WERI-Rb-1 (cell line): ENCODE measurements around the gene LRFN5.
"Not testable (repeated sequence)": the region's sequence is repeated elsewhere in the genome, so short reads cannot be mapped to it uniquely, and the experiment has no call there.

Experiments
- DNase-seq: peaks from one replicate; pipeline ENCODE4 v3.0.0-alpha.2; 2020
- H3K27ac ChIP-seq: fragments of 250-450 bp; sonication (Bioruptor Pico); 2 replicates; pipeline ENCODE4 v1.5.1; 2020; ENCODE audit warnings: mild to moderate bottlenecking, moderate library complexity
- H3K27me3 ChIP-seq: fragments of 250-450 bp; sonication (Bioruptor Pico); 2 replicates; pipeline ENCODE4 v1.5.1; 2021; ENCODE audit warnings: mild to moderate bottlenecking, low read depth, moderate library complexity; ENCODE audit not compliant: insufficient read depth, severe bottlenecking
- H3K36me3 ChIP-seq: fragments of 250-450 bp; sonication (Bioruptor Pico); 2 replicates; pipeline ENCODE4 v1.5.1; 2020; ENCODE audit warnings: mild to moderate bottlenecking, moderate library complexity
- H3K4me3 ChIP-seq: 2 replicates; pipeline ENCODE4 v1.5.1; 2011; ENCODE audit warnings: low read depth, mild to moderate bottlenecking, control low read depth, low read length
- H3K9me3 ChIP-seq: fragments of 250-450 bp; sonication (Bioruptor Pico); 2 replicates; pipeline ENCODE4 v1.5.1; 2021; ENCODE audit warnings: mild to moderate bottlenecking, moderate library complexity; ENCODE audit not compliant: severe bottlenecking
- TF ChIP-seq, protein P1 (sequence below): IDR thresholded peaks from 2 replicates; pipeline ENCODE4 v1.5.1; 2011; ENCODE audit warnings: low read depth, mild to moderate bottlenecking, control low read depth, inconsistent platforms, low read length

LRFN5 gene

DNA sequence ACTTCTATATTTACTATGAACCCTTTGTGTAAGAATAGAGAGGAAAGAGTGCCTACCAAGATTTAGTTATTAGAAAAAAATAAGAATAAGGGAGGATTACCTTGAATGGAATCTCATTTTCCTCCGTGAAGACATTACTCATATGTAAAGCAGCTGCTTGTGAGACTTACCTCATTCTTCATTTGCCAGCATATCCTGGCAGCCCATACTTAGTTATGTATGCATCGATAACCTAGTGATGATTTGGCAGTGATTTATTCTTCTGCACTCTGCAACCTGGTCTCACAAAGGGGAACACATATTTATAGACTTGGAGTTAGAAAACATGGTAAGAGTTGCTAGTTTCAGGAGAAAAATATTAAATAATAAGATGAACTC is 56.8 kb downstream of the LRFN5 start:
- Histone ChIP-seq H3K4me3 (no peak overlapping the region), H3K27ac (no peak overlapping the region), H3K27me3 (peaks cover 9% of the 10 kb centered on the region), H3K9me3 (no peaks in the 10 kb centered on the region), H3K36me3 (no peaks in the 10 kb centered on the region)
- no peak for DNase-seq
- TF ChIP-seq, protein P1, sequence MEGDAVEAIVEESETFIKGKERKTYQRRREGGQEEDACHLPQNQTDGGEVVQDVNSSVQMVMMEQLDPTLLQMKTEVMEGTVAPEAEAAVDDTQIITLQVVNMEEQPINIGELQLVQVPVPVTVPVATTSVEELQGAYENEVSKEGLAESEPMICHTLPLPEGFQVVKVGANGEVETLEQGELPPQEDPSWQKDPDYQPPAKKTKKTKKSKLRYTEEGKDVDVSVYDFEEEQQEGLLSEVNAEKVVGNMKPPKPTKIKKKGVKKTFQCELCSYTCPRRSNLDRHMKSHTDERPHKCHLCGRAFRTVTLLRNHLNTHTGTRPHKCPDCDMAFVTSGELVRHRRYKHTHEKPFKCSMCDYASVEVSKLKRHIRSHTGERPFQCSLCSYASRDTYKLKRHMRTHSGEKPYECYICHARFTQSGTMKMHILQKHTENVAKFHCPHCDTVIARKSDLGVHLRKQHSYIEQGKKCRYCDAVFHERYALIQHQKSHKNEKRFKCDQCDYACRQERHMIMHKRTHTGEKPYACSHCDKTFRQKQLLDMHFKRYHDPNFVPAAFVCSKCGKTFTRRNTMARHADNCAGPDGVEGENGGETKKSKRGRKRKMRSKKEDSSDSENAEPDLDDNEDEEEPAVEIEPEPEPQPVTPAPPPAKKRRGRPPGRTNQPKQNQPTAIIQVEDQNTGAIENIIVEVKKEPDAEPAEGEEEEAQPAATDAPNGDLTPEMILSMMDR, result no peak

DNA sequence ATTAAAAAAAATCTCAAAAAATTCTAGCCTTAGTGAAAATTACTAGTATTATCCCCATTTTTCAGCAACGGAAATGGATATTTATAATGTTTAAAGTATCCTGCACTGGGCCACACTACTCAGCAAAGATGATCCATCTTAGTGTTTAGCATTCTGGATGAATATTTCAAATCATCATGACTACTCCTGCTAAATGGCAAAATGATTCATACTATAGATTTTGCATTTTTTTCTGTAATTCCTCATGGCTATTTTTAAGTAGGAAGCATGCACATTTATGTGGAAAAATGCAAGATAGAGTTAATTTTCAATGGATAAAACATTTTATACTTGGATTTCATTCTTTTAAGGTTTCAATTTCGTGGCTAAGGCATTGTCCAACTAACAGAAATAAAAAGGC is 59.6 kb downstream of the LRFN5 start:
- Histone ChIP-seq H3K27ac (no peak overlapping the region), H3K9me3 (no peaks in the 10 kb centered on the region), H3K27me3 (peaks cover 9% of the 10 kb centered on the region), H3K4me3 (no peak overlapping the region), H3K36me3 (no peaks in the 10 kb centered on the region)
- DNase-seq, result no peak
- TF ChIP-seq, protein P1, result no peak

DNA sequence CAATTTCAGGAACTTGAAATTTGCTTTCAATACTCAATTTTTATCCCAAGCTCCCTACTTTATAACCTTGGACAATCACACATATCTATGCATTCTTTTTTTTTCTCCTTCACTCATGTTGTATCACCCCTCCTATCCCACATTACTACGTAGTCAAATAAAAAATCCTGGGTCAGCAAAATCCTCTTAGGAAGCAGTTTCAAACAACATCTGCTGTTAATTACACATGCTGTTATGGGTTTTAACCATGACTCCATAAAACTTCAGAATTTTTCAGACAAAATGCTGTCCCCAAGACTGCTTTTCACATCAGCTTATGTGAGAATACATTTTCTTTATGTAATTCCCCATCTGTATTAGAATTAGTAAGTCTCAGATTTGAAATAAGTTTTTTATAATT is 61.7 kb downstream of the LRFN5 start:
- no peak for DNase-seq
- H3K27me3 ChIP-seq, result peaks cover 9% of the 10 kb centered on the region
- no peak overlapping the region for H3K27ac ChIP-seq
- H3K4me3 ChIP-seq, result no peak overlapping the region
- H3K9me3 ChIP-seq, result no peaks in the 10 kb centered on the region
- TF ChIP-seq, protein P1, result no peak
- H3K36me3 ChIP-seq, result no peaks in the 10 kb centered on the region

DNA sequence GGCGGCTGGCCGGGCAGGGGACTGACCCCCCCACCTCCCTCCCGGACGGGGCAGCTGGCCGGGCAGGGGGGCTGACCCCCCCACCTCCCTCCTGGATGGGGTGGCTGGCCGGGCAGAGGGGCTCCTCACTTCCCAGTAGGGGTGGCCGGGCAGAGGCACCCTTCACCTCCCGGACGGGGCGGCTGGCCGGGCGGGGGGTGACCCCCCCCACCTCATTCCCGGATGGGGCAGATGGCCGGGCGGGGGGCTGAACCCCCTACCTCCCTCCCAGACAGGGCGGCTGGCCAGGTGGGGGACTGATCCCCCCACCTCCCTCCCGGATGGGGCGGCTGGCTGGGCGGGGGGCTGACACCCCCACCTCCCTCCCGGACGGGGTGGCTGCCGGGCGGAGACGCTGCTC is 66.9 kb downstream of the LRFN5 start:
- not testable (repeated sequence) for H3K27me3 ChIP-seq, H3K9me3 ChIP-seq, DNase-seq, H3K36me3 ChIP-seq, H3K4me3 ChIP-seq, H3K27ac ChIP-seq

DNA sequence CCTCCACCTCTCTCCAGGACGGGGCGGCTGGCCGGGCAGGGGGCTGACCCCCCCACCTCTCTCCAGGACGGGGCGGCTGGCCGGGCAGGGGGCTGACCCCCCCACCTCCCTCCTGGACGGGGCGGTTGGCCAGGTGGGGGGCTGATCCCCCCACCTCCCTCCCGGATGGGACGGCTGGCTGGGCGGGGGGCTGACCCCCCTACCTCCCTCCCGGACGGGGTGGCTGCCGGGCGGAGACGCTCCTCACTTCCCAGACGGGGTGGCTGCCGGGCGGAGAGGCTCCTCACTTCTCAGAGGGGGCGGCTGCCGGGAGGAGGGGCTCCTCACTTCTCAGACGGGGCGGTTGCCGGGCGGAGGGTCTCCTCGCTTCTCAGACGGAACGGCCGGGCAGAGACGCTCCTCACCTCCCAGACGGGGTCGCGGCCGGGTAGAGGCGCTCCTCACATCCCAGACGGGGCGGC is 67.9 kb downstream of the LRFN5 start:
- H3K27ac ChIP-seq, H3K36me3 ChIP-seq, DNase-seq, H3K27me3 ChIP-seq, H3K4me3 ChIP-seq, H3K9me3 ChIP-seq: not testable (repeated sequence)

DNA sequence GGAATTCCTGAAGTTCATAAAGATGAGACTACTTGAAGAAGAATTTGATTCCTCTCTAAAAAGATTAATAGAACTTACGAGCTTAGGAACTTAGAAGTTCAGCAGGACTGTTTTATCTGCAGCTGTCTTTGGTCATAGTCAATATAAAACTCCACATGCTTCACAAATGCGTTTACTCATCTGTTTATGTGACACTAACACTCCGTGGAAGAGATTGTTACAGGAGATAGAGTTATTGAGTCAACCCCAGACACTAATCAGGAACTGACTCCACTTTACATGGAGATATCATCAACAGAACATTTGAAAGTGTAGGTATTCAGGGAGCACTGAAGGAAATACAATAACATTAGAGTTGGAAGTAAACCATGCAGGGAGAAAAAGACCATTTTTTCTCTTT is 92.8 kb downstream of the LRFN5 start:
- no peaks in the 10 kb centered on the region for H3K9me3 ChIP-seq
- no peaks in the 10 kb centered on the region for H3K36me3 ChIP-seq
- TF ChIP-seq, protein P1, result no peak
- DNase-seq, result no peak
- H3K27ac ChIP-seq, result no peak overlapping the region
- no peak overlapping the region for H3K4me3 ChIP-seq
- peaks cover 18% of the 10 kb centered on the region for H3K27me3 ChIP-seq

DNA sequence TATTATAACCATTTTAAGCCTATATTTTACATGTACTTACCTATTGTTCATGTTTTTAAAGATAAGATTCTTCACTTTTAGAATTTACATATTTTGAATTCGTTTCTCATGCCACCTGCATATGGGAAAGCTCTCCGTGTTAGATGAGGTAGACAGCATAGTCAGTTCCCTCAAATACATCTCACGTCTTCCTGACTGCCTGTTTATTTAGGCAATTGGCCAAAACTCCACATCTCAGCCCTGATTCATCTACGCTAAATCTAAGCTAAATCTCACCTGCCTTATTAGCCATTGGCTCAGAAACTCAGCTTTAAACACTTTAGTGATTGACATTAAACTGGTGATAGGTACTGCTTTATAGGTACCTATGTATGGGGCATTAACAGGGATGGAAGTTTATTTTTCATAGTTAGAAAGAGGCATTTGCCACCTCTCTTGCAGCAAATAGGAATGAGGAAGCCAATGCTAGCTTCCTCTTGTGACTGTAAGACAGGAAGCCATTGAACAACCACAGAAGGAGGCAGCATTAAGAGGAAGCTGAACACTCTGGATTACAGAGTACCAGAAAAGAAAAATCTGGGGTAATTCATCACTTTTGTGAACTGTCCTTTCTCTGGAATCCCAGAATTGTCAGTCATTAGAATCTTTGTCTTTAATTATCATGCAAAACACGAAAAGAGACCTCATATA is 111.9 kb downstream of the LRFN5 start:
- Histone ChIP-seq H3K4me3 (no peak overlapping the region), H3K36me3 (no peaks in the 10 kb centered on the region), H3K27ac (no peak overlapping the region), H3K27me3 (peaks cover 2% of the 10 kb centered on the region), H3K9me3 (no peaks in the 10 kb centered on the region)
- TF ChIP-seq, protein P1, result no peak
- DNase-seq, result no peak
